Nephron progenitor cell (in vitro differentiated cells): ENCODE results near the gene MBD3L5.
"Not testable (repeated sequence)": the region's sequence is repeated elsewhere in the genome, so short reads cannot be mapped to it uniquely, and the experiment has no call there.

Experiments
- DNase-seq: peaks from one replicate; pipeline ENCODE4 v3.0.0; 2021
- H3K27ac Mint-ChIP-seq: 2 replicates; pipeline ENCODE4 v1.8.0; 2021; ENCODE audit warnings: mild to moderate bottlenecking, moderate library complexity, mixed read lengths
- H3K27me3 Mint-ChIP-seq: 2 replicates; pipeline ENCODE4 v1.8.0; 2021; ENCODE audit warnings: mild to moderate bottlenecking, low read depth, mixed read lengths; ENCODE audit not compliant: poor library complexity
- H3K36me3 Mint-ChIP-seq: 2 replicates; pipeline ENCODE4 v1.8.0; 2021; ENCODE audit warnings: low read depth, mixed read lengths
- H3K4me1 Mint-ChIP-seq: 2 replicates; pipeline ENCODE4 v1.8.0; 2021; ENCODE audit warnings: mixed read lengths
- H3K4me3 Mint-ChIP-seq: 2 replicates; pipeline ENCODE4 v1.8.0; 2021; ENCODE audit warnings: mild to moderate bottlenecking, moderate library complexity, mixed read lengths
- H3K9me3 Mint-ChIP-seq: 2 replicates; pipeline ENCODE4 v1.8.0; 2021; ENCODE audit warnings: mild to moderate bottlenecking, moderate library complexity, mixed read lengths
- CTCF ChIP-seq: fragments of 200-600 bp; sonication (generic); IDR thresholded peaks from 2 replicates; pipeline ENCODE4 v1.5.0; 2021; ENCODE audit warnings: antibody characterized with exemption

The MBD3L5 gene

DNA sequence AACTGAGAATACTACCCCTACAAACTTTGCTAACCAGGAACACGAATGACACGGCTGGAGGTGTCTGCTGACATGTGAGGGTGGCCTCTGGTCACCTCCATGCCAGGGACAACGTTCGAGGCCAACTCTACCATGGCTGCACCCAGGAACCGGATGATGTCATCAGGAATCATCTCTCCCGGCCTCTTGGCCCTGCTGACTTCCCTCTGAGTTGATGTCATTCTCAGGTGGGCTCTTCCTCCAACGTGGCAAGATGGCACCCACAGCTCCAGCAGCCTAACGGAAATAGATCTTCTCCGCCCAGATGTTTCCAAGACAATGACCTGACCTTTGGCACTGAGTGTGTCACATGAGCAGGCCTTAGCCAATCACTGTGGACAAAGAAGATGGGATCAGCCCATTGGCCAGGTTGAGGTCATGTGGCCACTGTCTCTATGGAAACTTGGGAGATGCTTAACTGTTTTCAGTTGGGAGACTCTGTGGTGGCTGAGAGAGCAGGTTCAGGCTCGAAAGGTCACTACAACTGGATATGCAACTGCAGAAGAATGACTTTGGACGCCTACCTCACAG lies 24.2 kb upstream of the MBD3L5 start:
- Mint-ChIP-seq H3K27ac (no peak overlapping the region), H3K4me1 (no peaks in the 10 kb centered on the region), H3K27me3 (peaks cover 6% of the 10 kb centered on the region), H3K36me3 (no peaks in the 10 kb centered on the region), H3K9me3 (peaks cover 64% of the 10 kb centered on the region), H3K4me3 (no peak overlapping the region)
- TF ChIP-seq CTCF = no peak
- no peak for DNase-seq

- TF ChIP-seq CTCF = no peak
- Mint-ChIP-seq H3K27ac (no peak overlapping the region), H3K4me1 (no peaks in the 10 kb centered on the region), H3K4me3 (no peak overlapping the region), H3K27me3 (peaks cover 6% of the 10 kb centered on the region), H3K36me3 (no peaks in the 10 kb centered on the region), H3K9me3 (peaks cover 73% of the 10 kb centered on the region)
- DNase-seq = no peak
Observed at GRCh38 chr19:7007859-7008258, 22.5 kb upstream of the MBD3L5 start.

- peaks cover 11% of the 10 kb centered on the region for H3K27me3 Mint-ChIP-seq
- H3K27ac Mint-ChIP-seq = no peak overlapping the region
Observed at GRCh38 chr19:7010722-7011593, 19.4 kb upstream of the MBD3L5 start.

DNA sequence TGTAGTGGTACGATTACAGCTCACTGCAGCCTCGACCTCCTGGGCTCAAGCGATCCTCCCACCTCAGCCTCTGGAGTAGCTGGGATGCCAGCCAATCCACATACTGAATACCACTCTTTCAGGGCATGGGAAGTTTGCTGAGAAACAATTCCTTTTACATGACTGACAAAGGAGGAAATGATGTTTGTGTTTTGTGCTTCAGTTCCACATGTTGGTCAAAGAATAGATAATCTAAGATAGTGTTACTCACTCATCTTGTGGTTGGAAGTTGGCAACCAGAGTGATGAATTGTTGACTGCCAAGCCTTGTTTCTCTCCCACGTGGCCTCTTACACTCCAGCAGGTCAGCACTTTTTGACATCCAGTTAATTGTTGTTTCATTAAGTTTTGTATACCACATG lies 16.7 kb upstream of the MBD3L5 start:
- TF ChIP-seq CTCF = no peak
- no peak overlapping the region for H3K4me3 Mint-ChIP-seq
- H3K27me3 Mint-ChIP-seq = peaks cover 10% of the 10 kb centered on the region
- no peak overlapping the region for H3K27ac Mint-ChIP-seq
- DNase-seq = no peak
- H3K36me3 Mint-ChIP-seq = no peaks in the 10 kb centered on the region
- no peaks in the 10 kb centered on the region for H3K4me1 Mint-ChIP-seq
- H3K9me3 Mint-ChIP-seq = peaks cover 83% of the 10 kb centered on the region

More at GRCh38 chr19:7010722-7011593, 19.4 kb upstream of the MBD3L5 start:
- Mint-ChIP-seq H3K4me3 (no peak overlapping the region), H3K4me1 (no peaks in the 10 kb centered on the region), H3K9me3 (peaks cover 85% of the 10 kb centered on the region), H3K36me3 (no peaks in the 10 kb centered on the region)
- DNase-seq = no peak
- TF ChIP-seq CTCF = no peak

GRCh38 chr19:7018828-7019227 lies 11.6 kb upstream of the MBD3L5 start:
- H3K4me1 Mint-ChIP-seq = no peaks in the 10 kb centered on the region
- TF ChIP-seq CTCF = no peak
- H3K4me3 Mint-ChIP-seq = no peak overlapping the region
- H3K36me3 Mint-ChIP-seq = no peaks in the 10 kb centered on the region
- peaks cover 39% of the 10 kb centered on the region for H3K9me3 Mint-ChIP-seq
- no peak for DNase-seq
- H3K27me3 Mint-ChIP-seq = peaks cover 7% of the 10 kb centered on the region
- H3K27ac Mint-ChIP-seq = no peak overlapping the region

- H3K27ac Mint-ChIP-seq, H3K27me3 Mint-ChIP-seq, H3K4me3 Mint-ChIP-seq, H3K4me1 Mint-ChIP-seq, DNase-seq, H3K36me3 Mint-ChIP-seq: not testable (repeated sequence)
- peaks cover 19% of the 10 kb centered on the region for H3K9me3 Mint-ChIP-seq
Observed at GRCh38 chr19:7021331-7021730, 9.0 kb upstream of the MBD3L5 start, which contains the start of gene MBD3L2B. Gene MBD3L2B (minus strand): TSS chr19:7021431. CDS start chr19:7021397, 34 bp downstream.

- H3K27me3 Mint-ChIP-seq, H3K36me3 Mint-ChIP-seq, H3K4me3 Mint-ChIP-seq, H3K9me3 Mint-ChIP-seq, DNase-seq, H3K27ac Mint-ChIP-seq, H3K4me1 Mint-ChIP-seq: not testable (repeated sequence)
Observed at GRCh38 chr19:7028790-7029189, 1.6 kb upstream of the MBD3L5 start.

- not testable (repeated sequence) for H3K27me3 Mint-ChIP-seq, H3K4me3 Mint-ChIP-seq, DNase-seq, H3K36me3 Mint-ChIP-seq, H3K9me3 Mint-ChIP-seq, H3K4me1 Mint-ChIP-seq, H3K27ac Mint-ChIP-seq
Observed at GRCh38 chr19:7040079-7040478, 9.7 kb downstream of the MBD3L5 start, which contains the start of gene MBD3L4. Gene MBD3L4 (minus strand): TSS chr19:7040179. CDS start chr19:7040144, 35 bp downstream.

- not testable (repeated sequence) for H3K27me3 Mint-ChIP-seq, H3K9me3 Mint-ChIP-seq, H3K4me3 Mint-ChIP-seq
Observed at GRCh38 chr19:7041563-7041962, 11.2 kb downstream of the MBD3L5 start.

More at GRCh38 chr19:7041563-7041962, 11.2 kb downstream of the MBD3L5 start:
- not testable (repeated sequence) for H3K27ac Mint-ChIP-seq, H3K36me3 Mint-ChIP-seq, H3K4me1 Mint-ChIP-seq, DNase-seq
